ENCODE results near the gene PRR9.
A peak's percentile ranks its signal among the peaks of the same experiment; 100 is the strongest.

PRR9 gene

GRCh38 chr1:153231363-153231762, 14.0 kb downstream of the PRR9 start:
- DNase-seq, result no peak

DNA sequence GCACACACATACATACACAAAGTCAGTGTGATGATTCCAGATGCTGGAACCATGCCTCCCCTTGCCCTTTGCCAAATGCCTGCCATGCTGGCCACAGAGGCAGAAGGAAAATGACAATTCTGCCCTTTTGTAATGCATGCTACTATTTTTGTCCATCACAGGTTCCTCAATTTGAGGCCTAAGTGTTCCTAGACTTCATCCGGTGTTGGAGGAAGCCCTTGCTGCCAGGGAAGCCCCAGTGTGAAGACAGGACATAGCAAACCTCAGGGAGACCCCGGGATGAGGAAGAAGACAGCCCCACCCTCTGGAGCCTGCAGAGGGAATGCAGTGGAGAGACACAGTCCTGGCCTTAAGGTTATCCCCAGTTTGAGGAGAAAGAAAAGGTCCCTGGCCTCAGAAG, 14.4 kb downstream of the PRR9 start:
- no peak for DNase-seq

DNA sequence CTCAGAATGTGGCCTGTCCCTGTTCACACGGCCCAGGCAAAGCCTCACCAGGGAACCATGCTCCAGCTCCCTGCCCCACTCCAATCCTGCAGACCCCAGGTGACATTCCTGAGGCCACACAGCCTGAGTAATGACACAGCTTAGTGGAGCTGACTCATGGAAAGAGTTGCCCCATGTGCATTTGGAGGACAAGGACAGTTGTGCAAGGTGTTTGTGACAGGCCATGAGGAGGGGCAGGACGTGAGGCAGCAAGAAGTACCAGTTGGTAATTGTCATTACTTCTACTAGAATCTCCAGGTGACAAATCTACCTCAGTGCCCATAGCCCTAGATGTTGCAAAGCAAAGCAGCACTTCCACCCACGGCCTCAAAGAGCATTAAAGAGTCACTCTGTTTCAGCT, 15.2 kb downstream of the PRR9 start:
- DNase-seq, result no peak

DNA sequence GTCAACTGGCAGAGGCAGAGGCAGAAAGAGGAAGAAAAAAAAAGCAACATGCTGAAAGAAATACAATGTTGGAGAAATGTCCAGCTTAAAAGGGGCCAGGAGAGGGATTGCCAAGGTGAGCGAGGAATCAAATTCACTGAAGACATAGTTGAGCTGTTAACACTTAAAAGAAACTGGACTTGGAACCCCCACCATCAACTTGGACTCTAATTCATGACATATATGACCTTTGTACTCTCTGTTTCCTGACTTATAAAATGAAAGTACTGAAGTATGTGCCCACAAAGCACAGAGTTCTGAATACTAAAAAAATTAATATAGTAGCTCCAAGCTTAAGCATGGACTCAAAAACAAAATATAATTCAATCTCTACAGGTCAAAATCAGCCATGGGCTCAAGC, 16.1 kb downstream of the PRR9 start:
- no peak for DNase-seq

- no peak for DNase-seq
Observed at GRCh38 chr1:153238527-153238926, 21.1 kb downstream of the PRR9 start.

- DNase-seq, result no peak
Observed at GRCh38 chr1:153242160-153242559, 24.8 kb downstream of the PRR9 start.

DNA sequence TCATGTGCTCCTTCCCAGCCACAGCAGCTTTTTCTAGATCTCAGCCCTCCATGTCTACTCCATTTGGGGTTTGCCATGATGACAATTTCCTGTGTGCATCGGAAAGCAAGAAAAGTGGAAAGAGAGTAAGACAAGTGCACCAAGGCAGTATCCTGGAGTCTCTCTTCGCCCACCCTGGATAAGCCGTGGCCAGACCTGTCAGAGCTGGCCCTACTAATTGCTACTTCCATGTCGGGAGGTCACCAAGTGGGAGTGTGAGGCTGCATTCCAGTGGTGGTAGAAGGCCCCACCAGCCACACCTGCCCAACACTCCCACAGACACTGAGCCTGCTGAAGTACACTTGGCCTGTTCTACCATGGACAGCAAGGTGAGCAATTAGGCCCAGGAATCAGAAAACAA, 28.1 kb downstream of the PRR9 start:
- no peak for DNase-seq

GRCh38 chr1:153246018-153246417, 28.6 kb downstream of the PRR9 start:
- DNase-seq, result no peak

GRCh38 chr1:153246825-153247224, 29.4 kb downstream of the PRR9 start:
- DNase-seq, result no peak

GRCh38 chr1:153248176-153248879, 30.9 kb downstream of the PRR9 start:
- DNase-seq, result no peak

DNA sequence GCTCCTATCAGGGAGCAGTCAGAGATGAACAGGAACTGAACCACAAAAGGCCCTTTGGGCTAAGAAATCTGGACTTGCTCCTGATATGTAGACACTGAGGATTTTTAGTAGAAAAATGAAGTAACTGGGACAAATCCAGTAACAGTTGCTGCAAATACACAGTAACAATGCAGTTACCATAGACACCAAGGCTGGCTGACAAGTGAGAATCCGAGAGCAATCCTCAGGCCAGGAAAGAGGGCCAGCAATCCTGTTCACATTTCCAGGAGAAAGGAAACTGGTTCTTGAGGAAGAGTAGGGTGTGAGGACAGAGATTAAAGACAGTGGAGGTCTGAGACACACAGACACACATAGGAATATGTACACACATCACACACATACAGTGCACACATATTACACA, 32.8 kb downstream of the PRR9 start:
- no peak for DNase-seq

DNA sequence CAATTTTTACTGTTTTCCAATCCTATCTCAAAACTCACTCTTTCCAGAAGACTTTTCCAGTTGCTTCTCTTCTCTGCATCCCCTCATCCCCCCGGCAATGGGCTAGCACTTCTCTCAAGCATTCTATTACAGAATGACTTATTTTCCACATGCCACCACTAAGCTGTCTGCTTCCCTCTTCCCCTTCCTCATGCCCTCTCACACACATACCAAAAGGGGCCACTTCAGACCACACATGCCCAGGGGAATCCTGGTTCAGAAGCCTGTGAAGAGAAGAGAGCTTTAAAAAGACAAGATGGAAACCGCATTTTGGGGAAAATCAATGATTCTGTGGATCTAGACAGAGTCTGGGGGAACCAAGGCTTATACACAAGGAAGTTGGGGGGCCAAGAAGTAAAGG, 33.7 kb downstream of the PRR9 start:
- no peak for DNase-seq

DNA sequence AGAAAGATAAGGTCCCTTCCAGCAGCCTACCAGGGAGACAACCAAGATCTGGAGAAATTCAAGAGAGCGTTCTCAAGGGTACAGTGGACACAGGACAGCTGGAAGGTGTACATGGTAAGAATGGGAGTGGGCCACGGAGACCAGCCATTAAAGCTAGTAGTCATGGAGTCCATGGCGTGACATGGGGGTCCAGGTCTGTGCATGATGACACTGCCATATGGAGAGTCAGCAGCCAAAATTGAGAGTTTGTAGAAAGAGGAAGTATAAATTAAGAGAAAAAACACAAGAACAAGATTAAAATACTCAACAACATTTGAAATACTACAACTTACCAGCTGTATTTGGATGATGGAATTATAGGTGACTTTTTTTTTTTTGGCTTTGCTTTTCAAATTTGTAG, 34.2 kb downstream of the PRR9 start:
- DNase-seq, result no peak

DNA sequence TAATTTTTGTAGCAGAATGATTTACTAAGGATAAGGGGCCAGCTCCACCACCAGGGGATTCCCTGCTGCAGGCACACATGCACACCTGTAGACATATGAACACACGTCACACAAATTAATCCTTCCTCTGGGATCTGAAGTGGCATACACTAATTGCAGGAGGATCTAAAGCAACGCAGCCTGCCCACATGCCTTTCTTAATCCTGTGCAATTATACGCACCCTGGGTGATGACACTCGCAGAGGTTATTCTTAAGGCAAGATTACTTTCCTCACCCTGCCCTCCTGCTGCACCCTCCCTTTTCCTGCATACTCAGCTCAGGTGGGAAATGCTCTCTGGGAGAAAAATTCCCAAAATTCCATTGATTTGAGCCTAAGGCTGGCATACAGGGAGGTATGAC, 34.6 kb downstream of the PRR9 start:
- DNase-seq, result no peak

GRCh38 chr1:153253076-153253475, 35.7 kb downstream of the PRR9 start:
- DNase-seq, result no peak

DNA sequence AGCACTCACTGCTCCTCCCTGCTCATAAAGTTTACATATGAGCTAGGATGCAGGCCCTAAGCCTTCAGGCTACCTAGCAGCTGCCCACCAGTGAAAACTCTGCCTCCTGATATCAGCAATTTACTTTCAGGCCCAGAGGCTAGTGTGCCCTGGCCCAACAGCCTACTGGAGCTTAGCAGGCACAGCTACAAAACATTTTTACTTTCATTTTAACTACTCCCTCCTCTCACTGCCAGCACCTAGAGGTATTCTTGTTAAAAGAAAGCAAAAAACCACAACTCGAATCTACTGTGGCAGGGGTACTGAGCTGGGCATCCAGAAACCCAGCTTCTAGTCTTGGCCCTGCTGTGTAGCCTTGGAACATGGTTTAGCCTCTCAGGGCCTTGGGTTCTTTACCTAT, 36.3 kb downstream of the PRR9 start:
- DNase-seq, result no peak

DNA sequence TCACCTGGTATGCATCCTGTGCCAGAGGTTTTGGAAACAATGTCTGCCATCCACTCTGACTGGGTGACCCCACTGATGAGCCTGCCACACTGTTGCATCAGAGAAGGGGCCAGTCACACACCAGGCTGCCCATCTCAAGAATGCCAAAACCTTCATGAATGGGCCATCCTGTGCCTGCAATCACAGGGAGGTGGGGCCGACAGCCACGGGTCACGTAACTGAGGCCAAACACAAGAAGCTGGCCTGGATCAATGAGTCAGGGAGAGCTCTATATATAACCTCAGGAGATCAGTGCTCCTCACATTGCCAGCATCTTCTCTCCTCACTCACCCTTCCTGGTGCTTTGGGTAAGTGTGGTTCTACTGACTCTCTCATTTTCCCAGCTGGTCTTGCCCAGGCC, 42.0 kb downstream of the PRR9 start, which contains the start of gene LORICRIN:
LORICRIN (plus strand) TSS at position 301 of the 400 bp plus-strand sequence. CDS start 1,263 bp downstream, outside the sequence.
- no peak for DNase-seq

- no peak for DNase-seq
Observed at GRCh38 chr1:153260585-153261280, 43.3 kb downstream of the PRR9 start.

GRCh38 chr1:153261281-153262069, 44.1 kb downstream of the PRR9 start:
- DNase-seq, result peak; percentile 20 to 25

GRCh38 chr1:153262070-153262366, 44.6 kb downstream of the PRR9 start:
- DNase-seq, result no peak

GRCh38 chr1:153262462-153263157, 45.2 kb downstream of the PRR9 start:
- DNase-seq, result no peak

DNA sequence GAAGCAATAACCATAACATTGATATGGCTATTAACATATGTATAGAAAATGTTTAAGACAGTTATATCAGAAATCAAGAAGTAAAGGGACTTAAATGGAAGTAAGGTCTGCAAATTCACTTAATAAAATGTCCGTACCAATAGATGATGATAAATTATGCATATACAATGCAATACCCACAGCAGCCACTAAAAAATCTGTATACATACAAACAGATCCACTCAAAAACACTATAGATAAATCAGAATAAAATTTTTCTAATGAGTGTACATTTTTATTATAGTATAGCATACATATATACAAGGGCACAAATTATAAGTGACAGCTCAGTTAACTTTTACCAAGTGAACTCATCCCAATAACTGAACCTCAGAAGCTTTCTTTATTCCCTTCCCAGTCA, 48.1 kb downstream of the PRR9 start:
- no peak for DNase-seq

Measured in NCI-H2081 (cell line).